Measurements from ENCODE around the gene USHBP1. TPM values are rescaled to one million over a fixed set of nuclear protein-coding genes. Genes with fewer than 3 reads are reported as not detected.

The USHBP1 gene
- total and polyA plus RNA-seq, 2 donors (not counting 1 experiment from before 2014, with no cell fraction given): not detected

DNA sequence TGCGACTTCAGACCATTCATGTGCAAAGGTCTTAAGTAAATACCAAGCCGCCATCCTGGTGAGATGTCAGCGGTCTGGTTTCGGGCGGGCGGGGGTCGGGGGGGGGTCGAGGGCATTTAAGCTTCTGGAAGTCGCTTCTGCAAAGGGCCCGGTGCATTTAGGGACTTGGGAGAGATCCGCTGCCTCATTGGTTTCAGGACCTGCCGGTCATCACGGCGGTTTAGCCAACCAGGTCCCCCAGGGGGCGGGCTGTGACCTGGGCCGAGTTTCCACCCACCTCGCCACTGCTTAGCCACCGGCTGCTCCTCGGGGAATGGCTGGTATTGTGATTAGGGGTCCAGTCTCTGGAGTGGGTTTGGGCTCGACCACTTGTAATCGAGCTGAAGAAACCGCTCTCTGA lies 24.9 kb upstream of the USHBP1 start:
- Histone ChIP-seq H3K27ac (ENCODE audit: insufficient read depth, low read length) (no peak overlapping the region), H4K20me1 (ENCODE audit: control insufficient read depth, extremely low read depth, insufficient read depth, low read length) (no peaks in the 10 kb centered on the region), H3K79me2 (ENCODE audit: control insufficient read depth, insufficient read depth, low read length) (no peaks in the 10 kb centered on the region), H3K36me3 (ENCODE audit: control insufficient read depth, insufficient read depth, low read length) (no peaks in the 10 kb centered on the region), H2AFZ (ENCODE audit: low read length) (no peak overlapping the region), H3K9ac (ENCODE audit: insufficient read depth, low read length) (no peak overlapping the region), H3K27me3 (ENCODE audit: control insufficient read depth, insufficient read depth, low read length) (no peaks in the 10 kb centered on the region), H3K9me3 (ENCODE audit: control insufficient read depth, insufficient read depth, low read depth, low read length) (no peaks in the 10 kb centered on the region), H3K4me1 (ENCODE audit: control insufficient read depth, extremely low read depth, insufficient read depth, low read length) (peaks cover 2% of the 10 kb centered on the region), H3K4me3 (replicated peaks in 1 of 4; ENCODE audit: control extremely low read depth in 1 of 4, insufficient read depth in 1 of 4, low read depth in 3 of 4, low read length in 4 of 4) (peak overlapping the region in 1 of 4 experiments; percentile 16), H3K4me2 (ENCODE audit: extremely low read depth, insufficient read depth, low read length) (peak overlapping the region; percentile 35)
- peak; percentile 90 to 92 for DNase-seq (ENCODE audit: low read depth in 2 of 2)
- TF ChIP-seq EZH2 (IDR thresholded peaks at IDR 0.05; ENCODE audit: low read length, missing control alignments) (no peak), CTCF (conservative IDR thresholded peaks at IDR 0.05 in 1 of 2, IDR thresholded peaks at IDR 0.05 in 1 of 2; ENCODE audit: low read depth in 1 of 2, low read length in 2 of 2) (no peak)

DNA sequence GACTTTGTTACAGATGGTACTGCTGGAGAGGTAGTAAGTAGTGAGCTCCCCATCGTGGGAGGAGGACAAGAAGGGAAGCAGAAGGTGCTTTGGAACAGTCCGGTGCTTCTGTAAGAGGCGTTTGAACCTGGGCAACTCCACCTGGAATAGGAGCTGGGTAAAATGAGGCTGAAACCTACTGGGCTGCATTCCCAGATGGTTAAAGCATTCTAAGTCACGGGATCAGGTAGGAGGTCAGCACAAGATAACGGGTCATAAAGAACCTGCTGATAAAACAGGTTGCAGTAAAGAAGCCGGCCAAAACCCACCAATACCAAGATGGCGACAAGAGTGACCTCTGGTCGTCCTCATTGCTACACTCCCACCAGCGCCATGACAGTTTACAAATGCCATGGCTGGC lies 22.2 kb upstream of the USHBP1 start:
- Histone ChIP-seq H3K9me3 (ENCODE audit: control insufficient read depth, insufficient read depth, low read depth, low read length) (no peaks in the 10 kb centered on the region), H4K20me1 (ENCODE audit: control insufficient read depth, extremely low read depth, insufficient read depth, low read length) (no peaks in the 10 kb centered on the region), H2AFZ (ENCODE audit: low read length) (no peak overlapping the region), H3K4me3 (replicated peaks in 1 of 4; ENCODE audit: control extremely low read depth in 1 of 4, insufficient read depth in 1 of 4, low read depth in 3 of 4, low read length in 4 of 4) (no peak overlapping the region), H3K36me3 (ENCODE audit: control insufficient read depth, insufficient read depth, low read length) (no peaks in the 10 kb centered on the region), H3K4me2 (ENCODE audit: extremely low read depth, insufficient read depth, low read length) (no peak overlapping the region), H3K27me3 (ENCODE audit: control insufficient read depth, insufficient read depth, low read length) (no peaks in the 10 kb centered on the region), H3K79me2 (ENCODE audit: control insufficient read depth, insufficient read depth, low read length) (no peaks in the 10 kb centered on the region), H3K27ac (ENCODE audit: insufficient read depth, low read length) (no peak overlapping the region), H3K9ac (ENCODE audit: insufficient read depth, low read length) (no peak overlapping the region), H3K4me1 (ENCODE audit: control insufficient read depth, extremely low read depth, insufficient read depth, low read length) (no peaks in the 10 kb centered on the region)
- TF ChIP-seq EZH2 (IDR thresholded peaks at IDR 0.05; ENCODE audit: low read length, missing control alignments) (no peak), CTCF (conservative IDR thresholded peaks at IDR 0.05 in 1 of 2, IDR thresholded peaks at IDR 0.05 in 1 of 2; ENCODE audit: low read depth in 1 of 2, low read length in 2 of 2) (no peak)
- DNase-seq (ENCODE audit: low read depth in 2 of 2): no peak

GRCh38 chr19:17286263-17286662 lies 21.7 kb upstream of the USHBP1 start:
- Histone ChIP-seq H3K9me3 (ENCODE audit: control insufficient read depth, insufficient read depth, low read depth, low read length) (no peaks in the 10 kb centered on the region), H2AFZ (ENCODE audit: low read length) (no peak overlapping the region), H3K4me3 (replicated peaks in 1 of 4; ENCODE audit: control extremely low read depth in 1 of 4, insufficient read depth in 1 of 4, low read depth in 3 of 4, low read length in 4 of 4) (no peak overlapping the region), H3K4me1 (ENCODE audit: control insufficient read depth, extremely low read depth, insufficient read depth, low read length) (no peaks in the 10 kb centered on the region), H3K9ac (ENCODE audit: insufficient read depth, low read length) (no peak overlapping the region), H3K79me2 (ENCODE audit: control insufficient read depth, insufficient read depth, low read length) (no peaks in the 10 kb centered on the region), H3K27me3 (ENCODE audit: control insufficient read depth, insufficient read depth, low read length) (no peaks in the 10 kb centered on the region), H3K27ac (ENCODE audit: insufficient read depth, low read length) (no peak overlapping the region), H3K4me2 (ENCODE audit: extremely low read depth, insufficient read depth, low read length) (no peak overlapping the region), H3K36me3 (ENCODE audit: control insufficient read depth, insufficient read depth, low read length) (no peaks in the 10 kb centered on the region), H4K20me1 (ENCODE audit: control insufficient read depth, extremely low read depth, insufficient read depth, low read length) (no peaks in the 10 kb centered on the region)
- DNase-seq (ENCODE audit: low read depth in 2 of 2): no peak
- TF ChIP-seq EZH2 (IDR thresholded peaks at IDR 0.05; ENCODE audit: low read length, missing control alignments): no peak
- no peak for TF ChIP-seq CTCF (conservative IDR thresholded peaks at IDR 0.05 in 1 of 2, IDR thresholded peaks at IDR 0.05 in 1 of 2; ENCODE audit: low read depth in 1 of 2, low read length in 2 of 2)

Measured in fibroblast of lung (primary cell).